Small intestine (tissue), 7 donors: ENCODE results near the gene MZT2A. TPM values are rescaled to one million over a fixed set of nuclear protein-coding genes. Genes with fewer than 3 reads are reported as not detected.
"Not testable (repeated sequence)": the region's sequence is repeated elsewhere in the genome, so short reads cannot be mapped to it uniquely, and the experiment has no call there.

ENCODE experiments used
- DNase-seq, 2 donors: peaks; one replicate each; pipeline versions ENCODE4 v3.0.0 to v3.0.0-alpha.2; 2013
- FAIRE-seq: peaks from 2 replicates; lab custom pipeline; 2012; peaks lifted over from hg19 to GRCh38; lab: Jason Lieb, UNC
- H3K27ac ChIP-seq, 3 donors: one replicate each; pipeline ENCODE4 v1.5.1; 2013; ENCODE audit warnings: low read length in 2 of 3, mild to moderate bottlenecking in 2 of 3, control low read depth in 1 of 3, inconsistent platforms in 1 of 3, low read depth in 1 of 3, moderate library complexity in 1 of 3
- H3K27me3 ChIP-seq, 3 donors: one replicate each; pipeline ENCODE4 v1.6.1; 2013; ENCODE audit warnings: low read length in 3 of 3, inconsistent platforms in 1 of 3; ENCODE audit not compliant: control insufficient read depth in 3 of 3, insufficient read depth in 3 of 3
- H3K36me3 ChIP-seq, 3 donors: one replicate each; pipeline ENCODE4 v1.6.1; 2013; ENCODE audit warnings: low read length in 3 of 3, inconsistent platforms in 1 of 3, low read depth in 1 of 3, mild to moderate bottlenecking in 1 of 3, moderate library complexity in 1 of 3; ENCODE audit not compliant: control insufficient read depth in 3 of 3, insufficient read depth in 2 of 3
- H3K4me1 ChIP-seq, 3 donors: one replicate each; pipeline ENCODE4 v1.6.1; 2013; ENCODE audit warnings: low read length in 2 of 3, inconsistent platforms in 1 of 3, low read depth in 1 of 3, mild to moderate bottlenecking in 1 of 3, moderate library complexity in 1 of 3; ENCODE audit not compliant: control insufficient read depth in 3 of 3, insufficient read depth in 2 of 3
- H3K4me3 ChIP-seq, 3 donors: one replicate each; pipeline ENCODE4 v1.5.1; 2013; ENCODE audit warnings: low read length in 3 of 3, control low read depth in 1 of 3, inconsistent platforms in 1 of 3, low read depth in 1 of 3, mild to moderate bottlenecking in 1 of 3, moderate library complexity in 1 of 3
- H3K9me3 ChIP-seq, 2 donors: one replicate each; pipeline ENCODE4 v1.6.1; 2013; ENCODE audit warnings: low read depth in 1 of 2, low read length in 1 of 2; ENCODE audit not compliant: control insufficient read depth in 2 of 2, insufficient read depth in 1 of 2
- WGBS, 3 donors: extraction: QIAGEN DNeasy Blood & Tissue Kit; methylation state at CpG; one replicate each; pipeline ENCODE4 v1.1.7; 2013; 5-methylcytosine and 5-hydroxymethylcytosine counted together
- polyA plus RNA-seq, 4 donors: library from polyadenylated mRNA; stranded (reverse) in 3 of 4; unstranded in 1 of 4; fragments of 200-250 nt in 3 of 4; fragments of 120-200 nt in 1 of 4; gene quantifications; one replicate each; pipeline versions ENCODE4 v1.2.1 to v1.2.3, GENCODE V29; 2013
- donor health status: healthy with polysubstance abuse.
- donor health status: control.
- donor health status: control.
- donor health status: Bipolar disorder and iron deficiency.
- donor health status: healthy.

Gene MZT2A
- polyA plus RNA-seq, 4 donors = 67.4 to 176 (median 161) TPM

- 75 to 85% (median 84%) methylated on average over 9 of the region's 9 CpGs for WGBS, 3 donors
- Histone ChIP-seq H3K4me3 (no peak overlapping the region), H3K36me3 (peaks cover 0 to 73% (median 18%) of the 10 kb centered on the region in 3 donors), H3K9me3 (no peaks in the 10 kb centered on the region), H3K27me3 (no peaks in the 10 kb centered on the region), H3K4me1 (no peaks in the 10 kb centered on the region), H3K27ac (no peak overlapping the region)
- FAIRE-seq (no peak), DNase-seq (no peak)
Observed at GRCh38 chr2:131509615-131510014, 17.4 kb upstream of the MZT2A start.

- WGBS, 3 donors = 58 to 73% (median 66%) methylated on average over 7 of the region's 7 CpGs
- FAIRE-seq, H3K4me3 ChIP-seq, H3K27me3 ChIP-seq, H3K4me1 ChIP-seq, H3K9me3 ChIP-seq, DNase-seq, H3K27ac ChIP-seq: not testable (repeated sequence)
- H3K36me3 ChIP-seq = peaks cover 4 to 78% (median 19%) of the 10 kb centered on the region in 3 donors
Observed at GRCh38 chr2:131504082-131504750, 12.0 kb upstream of the MZT2A start.

- H3K9me3 ChIP-seq, DNase-seq, H3K27me3 ChIP-seq, H3K27ac ChIP-seq, H3K4me3 ChIP-seq, FAIRE-seq, H3K4me1 ChIP-seq: not testable (repeated sequence)
- H3K36me3 ChIP-seq = peaks cover 4 to 75% (median 20%) of the 10 kb centered on the region in 3 donors
- 95 to 98% (median 97%) methylated on average over 4 of the region's 4 CpGs for WGBS, 3 donors
Observed at GRCh38 chr2:131503587-131503986, 11.4 kb upstream of the MZT2A start.

GRCh38 chr2:131498321-131498973 lies 6.2 kb upstream of the MZT2A start:
- not testable (repeated sequence) for H3K4me3 ChIP-seq, FAIRE-seq, H3K27ac ChIP-seq, H3K9me3 ChIP-seq, DNase-seq, H3K27me3 ChIP-seq, H3K4me1 ChIP-seq
- 44 to 68% (median 59%) methylated on average over 8 of the region's 8 CpGs for WGBS, 3 donors
- H3K36me3 ChIP-seq = peaks cover 4 to 42% (median 6%) of the 10 kb centered on the region in 3 donors

- not testable (repeated sequence) for H3K27me3 ChIP-seq, DNase-seq, FAIRE-seq, H3K27ac ChIP-seq, H3K4me1 ChIP-seq, H3K9me3 ChIP-seq, H3K4me3 ChIP-seq
- WGBS, 3 donors = 75 to 100% (median 83%) methylated on average over 1 of the region's 1 CpG
- H3K36me3 ChIP-seq = peaks cover 0 to 19% (median 6%) of the 10 kb centered on the region in 3 donors
Observed at GRCh38 chr2:131495506-131495905, 3.3 kb upstream of the MZT2A start.

- H3K4me3 ChIP-seq = peak overlapping the region; percentile 69 to 94 (median 93)
- H3K36me3 ChIP-seq = peaks cover 0 to 22% (median 0%) of the 10 kb centered on the region in 3 donors
- H3K9me3 ChIP-seq = no peaks in the 10 kb centered on the region
- H3K27me3 ChIP-seq = no peaks in the 10 kb centered on the region
- no peak for FAIRE-seq
- peaks cover 0 to 2% (median 0%) of the 10 kb centered on the region in 3 donors for H3K4me1 ChIP-seq
- peak; percentile 25 to 31 for DNase-seq
- 0 to 1% (median 1%) methylated on average over 30 to 40 of the region's 40 CpGs for WGBS, 3 donors
- peak overlapping the region; percentile 92 to 98 (median 98) for H3K27ac ChIP-seq
Observed at GRCh38 chr2:131493199-131493968, 1.2 kb upstream of the MZT2A start.

- Histone ChIP-seq H3K36me3 (peaks cover 0 to 26% (median 0%) of the 10 kb centered on the region in 3 donors), H3K27ac (peak overlapping the region; percentile 92 to 98 (median 98)), H3K9me3 (no peaks in the 10 kb centered on the region), H3K4me1 (peaks cover 0 to 2% (median 0%) of the 10 kb centered on the region in 3 donors), H3K4me3 (peak overlapping the region; percentile 69 to 94 (median 93)), H3K27me3 (no peaks in the 10 kb centered on the region)
- peak; percentile 97 to 98 for DNase-seq
- WGBS, 3 donors = 0% methylated on average over 58 to 79 of the region's 79 CpGs
- FAIRE-seq = no peak
Observed at GRCh38 chr2:131492418-131493198, 411 bp upstream of the MZT2A start.
